Skeletal muscle tissue (tissue), 4 donors: ENCODE results near the gene SPATA32. TPM values are rescaled to one million over a fixed set of nuclear protein-coding genes. Genes with fewer than 3 reads are reported as not detected.
A peak's percentile ranks its signal among the peaks of the same experiment; 100 is the strongest.
"Not testable (repeated sequence)": the region's sequence is repeated elsewhere in the genome, so short reads cannot be mapped to it uniquely, and the experiment has no call there.

Experiments
- H3K27ac ChIP-seq: one replicate; pipeline ENCODE4 v1.7.0; 2013; ENCODE audit warnings: mild to moderate bottlenecking, low read depth, low read length, inconsistent platforms
- H3K27me3 ChIP-seq, 3 donors: one replicate each; pipeline ENCODE4 v1.7.0; 2013; ENCODE audit warnings: low read length in 3 of 3; ENCODE audit not compliant: control insufficient read depth in 3 of 3, insufficient read depth in 3 of 3
- H3K36me3 ChIP-seq, 3 donors: one replicate each; pipeline ENCODE4 v1.7.0; 2013; ENCODE audit warnings: low read length in 3 of 3; ENCODE audit not compliant: control insufficient read depth in 3 of 3, insufficient read depth in 3 of 3
- H3K4me1 ChIP-seq, 3 donors: one replicate each; pipeline ENCODE4 v1.7.0; 2013; ENCODE audit warnings: low read length in 3 of 3, mild to moderate bottlenecking in 3 of 3; ENCODE audit not compliant: control insufficient read depth in 3 of 3, insufficient read depth in 3 of 3
- H3K4me3 ChIP-seq, 3 donors: one replicate each; pipeline ENCODE4 v1.7.0; 2013; ENCODE audit warnings: low read length in 3 of 3
- H3K9ac ChIP-seq, 3 donors: one replicate each; pipeline ENCODE4 v1.7.0; 2013; ENCODE audit warnings: low read length in 3 of 3, mild to moderate bottlenecking in 3 of 3, moderate library complexity in 2 of 3, low read depth in 1 of 3
- H3K9me3 ChIP-seq, 3 donors: one replicate each; pipeline ENCODE4 v1.7.0; 2013; ENCODE audit warnings: low read length in 3 of 3; ENCODE audit not compliant: control insufficient read depth in 3 of 3
- total RNA-seq: library from RNA; depleted of rRNA; stranded (reverse); fragments of >200 nt; gene quantifications from one replicate; pipeline ENCODE4 v1.2.3, GENCODE V29; 2014
- donor health status: Osteomylitis.

The SPATA32 gene
- total RNA-seq, 1 donor from 2014 or later: not detected

- H3K4me3 ChIP-seq: peak overlapping the region in 1 of 3 donors; percentile 16
- H3K9me3 ChIP-seq: no peaks in the 10 kb centered on the region
- H3K36me3 ChIP-seq: peaks cover 0 to 2% (median 0%) of the 10 kb centered on the region in 3 donors
- peak overlapping the region; percentile 70 for H3K27ac ChIP-seq
- H3K9ac ChIP-seq: peak overlapping the region; percentile 9 to 41 (median 33)
- H3K4me1 ChIP-seq: peaks cover 55 to 68% (median 59%) of the 10 kb centered on the region in 3 donors
- no peaks in the 10 kb centered on the region for H3K27me3 ChIP-seq
Measured at GRCh38 chr17:45306094-45306493, 44.2 kb upstream of the SPATA32 start.

- Histone ChIP-seq H3K27me3 (no peaks in the 10 kb centered on the region), H3K9me3 (no peaks in the 10 kb centered on the region), H3K4me3 (peak overlapping the region in 1 of 3 donors; percentile 16), H3K4me1 (peaks cover 51 to 66% (median 56%) of the 10 kb centered on the region in 3 donors), H3K36me3 (peaks cover 0 to 2% (median 0%) of the 10 kb centered on the region in 3 donors), H3K9ac (peak overlapping the region; percentile 9 to 57 (median 10)), H3K27ac (peak overlapping the region; percentile 70)
Measured at GRCh38 chr17:45305530-45306087, 43.7 kb upstream of the SPATA32 start.

- no peak overlapping the region for H3K4me3 ChIP-seq
- peaks cover 0 to 2% (median 1%) of the 10 kb centered on the region in 3 donors for H3K36me3 ChIP-seq
- H3K27me3 ChIP-seq: no peaks in the 10 kb centered on the region
- no peaks in the 10 kb centered on the region for H3K9me3 ChIP-seq
- peaks cover 44 to 62% (median 56%) of the 10 kb centered on the region in 3 donors for H3K4me1 ChIP-seq
- H3K27ac ChIP-seq: peak overlapping the region; percentile 59
- peak overlapping the region in 2 of 3 donors; percentile 40 to 57 for H3K9ac ChIP-seq
Measured at GRCh38 chr17:45302649-45303173, 40.8 kb upstream of the SPATA32 start.

- H3K4me3 ChIP-seq, H3K36me3 ChIP-seq, H3K27me3 ChIP-seq, H3K9me3 ChIP-seq: not testable (repeated sequence)
- H3K4me1 ChIP-seq: peaks cover 42 to 59% (median 53%) of the 10 kb centered on the region in 3 donors
- H3K9ac ChIP-seq: peak overlapping the region in 1 of 3 donors; percentile 40
- peak overlapping the region; percentile 59 for H3K27ac ChIP-seq
Measured at GRCh38 chr17:45302220-45302619, 40.3 kb upstream of the SPATA32 start.

- H3K9me3 ChIP-seq: no peaks in the 10 kb centered on the region
- H3K4me1 ChIP-seq: peaks cover 47 to 63% (median 56%) of the 10 kb centered on the region in 3 donors
- peak overlapping the region; percentile 37 for H3K27ac ChIP-seq
- no peaks in the 10 kb centered on the region for H3K27me3 ChIP-seq
- no peak overlapping the region for H3K9ac ChIP-seq
- no peak overlapping the region for H3K4me3 ChIP-seq
- peaks cover 0 to 2% (median 1%) of the 10 kb centered on the region in 3 donors for H3K36me3 ChIP-seq
Measured at GRCh38 chr17:45301674-45302073, 39.8 kb upstream of the SPATA32 start.

GRCh38 chr17:45300060-45300751, 38.3 kb upstream of the SPATA32 start:
- peak overlapping the region; percentile 42 for H3K27ac ChIP-seq
- no peaks in the 10 kb centered on the region for H3K27me3 ChIP-seq
- no peak overlapping the region for H3K9ac ChIP-seq
- H3K9me3 ChIP-seq: no peaks in the 10 kb centered on the region
- peaks cover 48 to 64% (median 57%) of the 10 kb centered on the region in 3 donors for H3K4me1 ChIP-seq
- H3K4me3 ChIP-seq: no peak overlapping the region
- H3K36me3 ChIP-seq: peaks cover 0 to 2% (median 1%) of the 10 kb centered on the region in 3 donors

GRCh38 chr17:45299361-45299760, 37.5 kb upstream of the SPATA32 start:
- Histone ChIP-seq H3K27me3 (no peaks in the 10 kb centered on the region), H3K36me3 (peaks cover 0 to 2% (median 1%) of the 10 kb centered on the region in 3 donors), H3K9ac (peak overlapping the region in 2 of 3 donors; percentile 51 to 61), H3K9me3 (no peaks in the 10 kb centered on the region), H3K4me3 (no peak overlapping the region), H3K4me1 (peaks cover 56 to 72% (median 65%) of the 10 kb centered on the region in 3 donors), H3K27ac (peak overlapping the region; percentile 6)

GRCh38 chr17:45298546-45299285, 36.8 kb upstream of the SPATA32 start:
- Histone ChIP-seq H3K9ac (peak overlapping the region in 2 of 3 donors; percentile 1 to 51), H3K27ac (peak overlapping the region; percentile 6), H3K4me1 (peaks cover 63 to 79% (median 72%) of the 10 kb centered on the region in 3 donors), H3K4me3 (no peak overlapping the region), H3K36me3 (peaks cover 0 to 2% (median 1%) of the 10 kb centered on the region in 3 donors), H3K9me3 (no peaks in the 10 kb centered on the region), H3K27me3 (no peaks in the 10 kb centered on the region)

- Histone ChIP-seq H3K4me1 (peaks cover 72 to 82% (median 81%) of the 10 kb centered on the region in 3 donors), H3K9ac (no peak overlapping the region), H3K9me3 (no peaks in the 10 kb centered on the region), H3K27me3 (no peaks in the 10 kb centered on the region), H3K4me3 (no peak overlapping the region), H3K27ac (peak overlapping the region; percentile 16), H3K36me3 (peaks cover 0 to 2% (median 1%) of the 10 kb centered on the region in 3 donors)
Measured at GRCh38 chr17:45296833-45297124, 34.9 kb upstream of the SPATA32 start.
